ENCODE results near the gene CASP6.

The CASP6 gene
- total RNA-seq: 9.2 to 17.5 (median 13.6) reads per million in 4 donors

- peak; percentile 58 to 82 (median 66) for DNase-seq
Measured at GRCh38 chr4:109702950-109703663, at the start of gene CASP6. TSS of gene CASP6 (minus strand) at chr4:109703445. CDS start at chr4:109703395, 50 bp downstream.

GRCh38 chr4:109752525-109752924, 49.3 kb upstream of the CASP6 start:
- DNase-seq: no peak

- DNase-seq: no peak
Measured at GRCh38 chr4:109751852-109752251, 48.6 kb upstream of the CASP6 start.

GRCh38 chr4:109750652-109751244, 47.5 kb upstream of the CASP6 start:
- DNase-seq: no peak

- DNase-seq: no peak
Measured at GRCh38 chr4:109749388-109750082, 46.3 kb upstream of the CASP6 start.

- no peak for DNase-seq
Measured at GRCh38 chr4:109748114-109748513, 44.9 kb upstream of the CASP6 start.

GRCh38 chr4:109746728-109747127, 43.5 kb upstream of the CASP6 start:
- no peak for DNase-seq

- DNase-seq: no peak
Measured at GRCh38 chr4:109745830-109746229, 42.6 kb upstream of the CASP6 start.

- DNase-seq: no peak
Measured at GRCh38 chr4:109739547-109739946, 36.3 kb upstream of the CASP6 start.

- no peak for DNase-seq
Measured at GRCh38 chr4:109738104-109738872, 35.0 kb upstream of the CASP6 start.

GRCh38 chr4:109735566-109736365, 32.5 kb upstream of the CASP6 start:
- DNase-seq: no peak

GRCh38 chr4:109733728-109734127, 30.5 kb upstream of the CASP6 start:
- DNase-seq: no peak

GRCh38 chr4:109730619-109731545, 27.6 kb upstream of the CASP6 start:
- DNase-seq: no peak

- peak; percentile 73 to 85 (median 75) for DNase-seq
Measured at GRCh38 chr4:109729718-109730618, 26.7 kb upstream of the CASP6 start, which contains the start of gene PLA2G12A. TSS of gene PLA2G12A (minus strand) at chr4:109730070. CDS start at chr4:109729809, 261 bp downstream.

- DNase-seq: peak in 1 of 5 donors; percentile 7
Measured at GRCh38 chr4:109729117-109729717, 26.0 kb upstream of the CASP6 start.

- DNase-seq: no peak
Measured at GRCh38 chr4:109728385-109728784, 25.1 kb upstream of the CASP6 start.

GRCh38 chr4:109723110-109723509, 19.9 kb upstream of the CASP6 start:
- no peak for DNase-seq

GRCh38 chr4:109722357-109722756, 19.1 kb upstream of the CASP6 start:
- DNase-seq: no peak

- DNase-seq: no peak
Measured at GRCh38 chr4:109721033-109721432, 17.8 kb upstream of the CASP6 start.
